Gastrocnemius medialis (tissue), 4 donors: Measurements from ENCODE around the gene IRAK1.

Experiments
- POLR2A ChIP-seq, 2 donors: fragments of 450-650 bp; IDR thresholded peaks; one replicate each; pipeline ENCODE4 v1.6.1; 2017; ENCODE audit warnings: antibody characterized with exemption in 2 of 2, mild to moderate bottlenecking in 2 of 2, moderate library complexity in 2 of 2
- TF ChIP-seq, protein P1 (sequence below), 5 experiments: fragments of 450-650 bp in 3 of 5; fragments of 200-600 bp in 2 of 5; sonication (generic) in 2 of 5; IDR thresholded peaks in 4 of 5; conservative IDR thresholded peaks in 1 of 5; 1 replicate in 4 of 5; 2 replicates in 1 of 5; pipeline ENCODE4 v1.5.1; 2016 to 2019; ENCODE audit warnings: antibody characterized with exemption in 5 of 5, mild to moderate bottlenecking in 3 of 5, moderate library complexity in 3 of 5

DNA sequence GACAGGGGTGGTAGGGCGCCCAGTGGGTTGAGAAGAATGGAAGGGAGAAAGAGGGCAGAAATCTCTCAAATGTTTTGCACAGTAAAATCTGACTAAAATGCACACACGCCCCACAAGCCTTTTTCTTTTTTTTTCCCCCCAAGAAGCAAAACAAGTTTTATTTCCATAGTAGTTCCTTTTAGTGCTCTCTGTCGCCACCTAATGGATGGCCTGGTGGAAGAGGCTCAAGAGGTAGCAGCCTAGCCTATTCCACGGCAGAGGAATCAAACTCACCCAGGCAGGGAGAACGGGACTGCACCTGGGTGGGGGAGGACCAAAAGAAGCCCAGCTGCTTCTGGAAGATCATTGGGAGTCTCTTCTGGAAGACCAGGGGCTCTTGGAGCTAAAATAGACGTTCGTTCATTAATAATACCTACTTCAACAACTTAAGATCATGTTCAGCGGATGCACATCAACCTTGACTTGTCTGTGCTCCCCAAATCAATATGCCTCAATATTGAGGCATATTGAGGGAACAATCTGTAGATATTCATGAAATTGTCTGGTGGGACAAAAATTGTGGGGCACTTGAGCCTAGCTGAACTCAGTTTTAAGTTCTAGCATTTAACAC, 31.6 kb upstream of the IRAK1 start:
- TF ChIP-seq POLR2A (IDR thresholded peaks at IDR 0.05), result no peak
- TF ChIP-seq, protein P1, sequence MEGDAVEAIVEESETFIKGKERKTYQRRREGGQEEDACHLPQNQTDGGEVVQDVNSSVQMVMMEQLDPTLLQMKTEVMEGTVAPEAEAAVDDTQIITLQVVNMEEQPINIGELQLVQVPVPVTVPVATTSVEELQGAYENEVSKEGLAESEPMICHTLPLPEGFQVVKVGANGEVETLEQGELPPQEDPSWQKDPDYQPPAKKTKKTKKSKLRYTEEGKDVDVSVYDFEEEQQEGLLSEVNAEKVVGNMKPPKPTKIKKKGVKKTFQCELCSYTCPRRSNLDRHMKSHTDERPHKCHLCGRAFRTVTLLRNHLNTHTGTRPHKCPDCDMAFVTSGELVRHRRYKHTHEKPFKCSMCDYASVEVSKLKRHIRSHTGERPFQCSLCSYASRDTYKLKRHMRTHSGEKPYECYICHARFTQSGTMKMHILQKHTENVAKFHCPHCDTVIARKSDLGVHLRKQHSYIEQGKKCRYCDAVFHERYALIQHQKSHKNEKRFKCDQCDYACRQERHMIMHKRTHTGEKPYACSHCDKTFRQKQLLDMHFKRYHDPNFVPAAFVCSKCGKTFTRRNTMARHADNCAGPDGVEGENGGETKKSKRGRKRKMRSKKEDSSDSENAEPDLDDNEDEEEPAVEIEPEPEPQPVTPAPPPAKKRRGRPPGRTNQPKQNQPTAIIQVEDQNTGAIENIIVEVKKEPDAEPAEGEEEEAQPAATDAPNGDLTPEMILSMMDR (IDR thresholded peaks at IDR 0.05 in 4 of 5, conservative IDR thresholded peaks at IDR 0.05 in 1 of 5), result peak in 4 of 5 experiments; percentile 61 to 80 (median 63)
